GM23338 (cell line): ENCODE results near the gene ZNF93. TPM values are rescaled to one million over a fixed set of nuclear protein-coding genes. Genes with fewer than 3 reads are reported as not detected.
A peak's percentile ranks its signal among the peaks of the same experiment; 100 is the strongest.
"Not testable (repeated sequence)": the region's sequence is repeated elsewhere in the genome, so short reads cannot be mapped to it uniquely, and the experiment has no call there.

Experiments used
- ATAC-seq: fragments of 200-7000 bp; cut with Tn5 transposase; 3 replicates; pipeline ENCODE4 v1.9.1; 2020
- DNase-seq: peaks from one replicate; pipeline ENCODE4 v3.0.0-alpha.2; 2015; ENCODE audit warnings: low spot score
- H2AFZ ChIP-seq: fragments of 200-600 bp; sonication (generic); 2 replicates; pipeline ENCODE4 v1.8.0; 2016; ENCODE audit warnings: antibody characterized with exemption, mild to moderate bottlenecking, moderate library complexity
- H3F3A ChIP-seq: fragments of 200-600 bp; sonication (generic); replicated peaks from 2 replicates; pipeline ENCODE4 v1.8.0; 2017; ENCODE audit warnings: antibody characterized with exemption, mixed run types, low read depth
- H3K27ac ChIP-seq: fragments of 200-600 bp; sonication (generic); 2 replicates; pipeline ENCODE4 v1.6.1; 2016; ENCODE audit warnings: low read depth
- H3K27me3 ChIP-seq: fragments of 200-600 bp; sonication (generic); 2 replicates; pipeline ENCODE4 v1.8.0; 2016; ENCODE audit warnings: mild to moderate bottlenecking, mixed run types, moderate library complexity; ENCODE audit not compliant: insufficient read depth
- H3K36me3 ChIP-seq: fragments of 200-600 bp; sonication (generic); 2 replicates; pipeline ENCODE4 v1.8.0; 2016; ENCODE audit warnings: mild to moderate bottlenecking; ENCODE audit not compliant: insufficient read depth
- H3K4me1 ChIP-seq: fragments of 200-600 bp; sonication (generic); 2 replicates; pipeline ENCODE4 v1.8.0; 2016; ENCODE audit warnings: mild to moderate bottlenecking, moderate library complexity; ENCODE audit not compliant: insufficient read depth
- H3K4me2 ChIP-seq: fragments of 200-600 bp; sonication (generic); 2 replicates; pipeline ENCODE4 v1.7.1; 2017; ENCODE audit warnings: mixed run types
- H3K4me3 ChIP-seq: fragments of 200-600 bp; sonication (generic); 2 replicates; pipeline ENCODE4 v1.6.1; 2016; ENCODE audit warnings: mixed run types
- H3K79me2 ChIP-seq: fragments of 200-600 bp; sonication (generic); replicated peaks from 2 replicates; pipeline ENCODE4 v1.8.0; 2017; ENCODE audit warnings: mild to moderate bottlenecking; ENCODE audit not compliant: insufficient read depth
- H3K9me2 ChIP-seq: fragments of 200-600 bp; sonication (generic); 2 replicates; pipeline ENCODE4 v1.8.0; 2017; ENCODE audit not compliant: insufficient read depth
- H4K20me1 ChIP-seq: fragments of 200-600 bp; sonication (generic); replicated peaks from 2 replicates; pipeline ENCODE4 v1.8.0; 2017; ENCODE audit warnings: mild to moderate bottlenecking; ENCODE audit not compliant: insufficient read depth
- H3K27ac Mint-ChIP-seq: 2 replicates; pipeline ENCODE4 v1.8.0; 2020; ENCODE audit warnings: inconsistent platforms, mild to moderate bottlenecking, moderate library complexity, mixed read lengths
- H3K27me3 Mint-ChIP-seq: 3 replicates; pipeline ENCODE4 v1.8.0; 2022; ENCODE audit warnings: low read depth, mild to moderate bottlenecking, moderate library complexity, mixed read lengths, inconsistent platforms; ENCODE audit not compliant: insufficient read depth, poor library complexity
- H3K36me3 Mint-ChIP-seq: 3 replicates; pipeline ENCODE4 v1.8.0; 2021; ENCODE audit warnings: low read depth, mild to moderate bottlenecking, inconsistent platforms, moderate library complexity, mixed read lengths
- H3K4me1 Mint-ChIP-seq: 3 replicates; pipeline ENCODE4 v1.8.0; 2020; ENCODE audit warnings: mild to moderate bottlenecking, inconsistent platforms, mixed read lengths
- H3K4me3 Mint-ChIP-seq: 3 replicates; pipeline ENCODE4 v1.8.0; 2021; ENCODE audit warnings: moderate library complexity, mild to moderate bottlenecking, inconsistent platforms, mixed read lengths
- H3K9me3 Mint-ChIP-seq: 3 replicates; pipeline ENCODE4 v1.8.0; 2020; ENCODE audit warnings: moderate library complexity, mild to moderate bottlenecking, inconsistent platforms, mixed read lengths
- CREB1 ChIP-seq: fragments of 250-450 bp; sonication (Bioruptor Pico); IDR thresholded peaks from 2 replicates; pipeline ENCODE4 v1.5.0; 2020; ENCODE audit warnings: low read depth, mild to moderate bottlenecking, moderate library complexity
- CTCF ChIP-seq, 2 experiments: fragments of 200-600 bp in 1 of 2; sonication (generic) in 1 of 2; conservative IDR thresholded peaks; 2 replicates each; pipeline versions ENCODE4 v1.5.1 to v1.6.1; 2016 to 2017; ENCODE audit warnings: antibody characterized with exemption in 2 of 2, low read depth in 2 of 2, mild to moderate bottlenecking in 2 of 2, moderate library complexity in 1 of 2
- ETS1 ChIP-seq: IDR thresholded peaks from 2 replicates; pipeline ENCODE4 v1.6.1; 2016; ENCODE audit warnings: antibody characterized with exemption
- POLR2AphosphoS5 ChIP-seq: IDR thresholded peaks from 2 replicates; pipeline ENCODE4 v1.6.1; 2016; ENCODE audit warnings: antibody characterized with exemption, low read depth
- STAT1 ChIP-seq: IDR thresholded peaks from one replicate; pipeline ENCODE4 v1.6.1; 2016; ENCODE audit warnings: antibody characterized with exemption; ENCODE audit not compliant: unreplicated experiment
- polyA plus RNA-seq: library from polyadenylated mRNA; unstranded; fragments of >200 nt; fragmentation: Nextera tagmentation; extraction: Ambion mirVana; gene quantifications from 2 replicates; pipeline ENCODE4 v1.2.1, GENCODE V29; 2016
- total RNA-seq: library from RNA; depleted of rRNA; stranded (reverse); fragments of >200 nt; shearing (Covaris generic); gene quantifications from 2 replicates; pipeline ENCODE4 v1.2.3, GENCODE V29; 2014

ZNF93 gene
- total and polyA plus RNA-seq, 2 experiments from 2014 or later: 48.6 to 122 TPM

- no peaks in the 10 kb centered on the region for H3K36me3 Mint-ChIP-seq
- DNase-seq: peak; percentile 98
- peak overlapping the region; percentile 66 for H3K4me3 Mint-ChIP-seq
- peak overlapping the region; percentile 81 for H3K27ac Mint-ChIP-seq
- H3K4me1 ChIP-seq: 0 out of 2 replicates have a peak, but pooled peaks cover 4% of the 10 kb centered on the region
- peaks cover 4% of the 10 kb centered on the region; the same call in 2 of the 3 replicates for H3K4me1 Mint-ChIP-seq
- no peaks in the 10 kb centered on the region for H3K79me2 ChIP-seq
- H3K27me3 Mint-ChIP-seq: no peaks in the 10 kb centered on the region
- H3K36me3 ChIP-seq: no peaks in the 10 kb centered on the region
- H3K4me3 ChIP-seq: peak overlapping the region; percentile 50
- peak overlapping the region; percentile 1 for H2AFZ ChIP-seq
- H3K9me3 Mint-ChIP-seq: no peaks in the 10 kb centered on the region; the same call in 1 of the 3 replicates
- ATAC-seq: peak; percentile 97
- 0 out of 2 replicates have a peak, but pooled peaks cover 2% of the 10 kb centered on the region for H3F3A ChIP-seq
- no peaks in the 10 kb centered on the region for H3K9me2 ChIP-seq
- TF ChIP-seq POLR2AphosphoS5 (peak; percentile 93), STAT1 (no peak), CREB1 (CRISPR knock-in tag) (peak; percentile 63), ETS1 (peak; percentile 28; the same call in 1 of the 2 replicates)
- no peaks in the 10 kb centered on the region for H3K27me3 ChIP-seq
- H3K27ac ChIP-seq: peak overlapping the region; percentile 53
- peak overlapping the region; percentile 75 for H3K4me2 ChIP-seq
- no peaks in the 10 kb centered on the region for H4K20me1 ChIP-seq
Measured at GRCh38 chr19:19956434-19957075, 55.8 kb downstream of the ZNF93 start.

GRCh38 chr19:19957766-19958165 lies 57.0 kb downstream of the ZNF93 start:
- not testable (repeated sequence) for H3K27ac Mint-ChIP-seq, H3K27me3 ChIP-seq, H3K27me3 Mint-ChIP-seq, H3K4me1 ChIP-seq, H3F3A ChIP-seq, H3K4me1 Mint-ChIP-seq, H4K20me1 ChIP-seq, ATAC-seq, H3K9me3 Mint-ChIP-seq, DNase-seq, H3K9me2 ChIP-seq, H3K36me3 Mint-ChIP-seq, H3K36me3 ChIP-seq, H2AFZ ChIP-seq, H3K79me2 ChIP-seq, H3K27ac ChIP-seq, H3K4me3 ChIP-seq, H3K4me2 ChIP-seq, H3K4me3 Mint-ChIP-seq

GRCh38 chr19:19959151-19959799 lies 58.5 kb downstream of the ZNF93 start:
- not testable (repeated sequence) for H3K36me3 Mint-ChIP-seq, H3K27ac Mint-ChIP-seq, H3K9me3 Mint-ChIP-seq, ATAC-seq, H4K20me1 ChIP-seq, H3K4me1 ChIP-seq, H3K27me3 Mint-ChIP-seq, H3K9me2 ChIP-seq, H3K27ac ChIP-seq, H3K27me3 ChIP-seq, H3K79me2 ChIP-seq, H3F3A ChIP-seq, H3K36me3 ChIP-seq, H3K4me3 Mint-ChIP-seq, H3K4me1 Mint-ChIP-seq
- peak; percentile 72 to 84 for TF ChIP-seq CTCF (conservative IDR thresholded peaks at IDR 0.05; ENCODE audit: low read depth in 2 of 2)
- peak overlapping the region; percentile 32; the same call in 1 of the 2 replicates for H2AFZ ChIP-seq
- peak; percentile 88 for DNase-seq
- 0 out of 2 replicates have a peak overlapping the region, but pooled peaks have one; percentile 37 for H3K4me3 ChIP-seq
- peak overlapping the region; percentile 66; the same call in 1 of the 2 replicates for H3K4me2 ChIP-seq
